Right renal pelvis (tissue), 4 donors: ENCODE data around the gene ABHD10. TPM values are rescaled to one million over a fixed set of nuclear protein-coding genes. Genes with fewer than 3 reads are reported as not detected.

Experiments used
- DNase-seq, 4 donors: peaks; one replicate each; pipeline ENCODE4 v3.0.0-alpha.2; 2013; ENCODE audit warnings: low read depth in 4 of 4, low spot score in 3 of 4, missing footprints in 1 of 4
- polyA plus RNA-seq, 4 donors: library from polyadenylated mRNA; unstranded; fragments of 120-200 nt; gene quantifications; one replicate each; pipeline ENCODE4 v1.2.1, GENCODE V29; 2013; ENCODE audit not compliant: insufficient read length in 4 of 4

ABHD10 gene
- polyA plus RNA-seq, 4 donors, result 47.0 to 56.2 (median 53.1) TPM

- no peak for DNase-seq
Observed at GRCh38 chr3:111999484-112000324, 20.9 kb downstream of the ABHD10 start.

DNA sequence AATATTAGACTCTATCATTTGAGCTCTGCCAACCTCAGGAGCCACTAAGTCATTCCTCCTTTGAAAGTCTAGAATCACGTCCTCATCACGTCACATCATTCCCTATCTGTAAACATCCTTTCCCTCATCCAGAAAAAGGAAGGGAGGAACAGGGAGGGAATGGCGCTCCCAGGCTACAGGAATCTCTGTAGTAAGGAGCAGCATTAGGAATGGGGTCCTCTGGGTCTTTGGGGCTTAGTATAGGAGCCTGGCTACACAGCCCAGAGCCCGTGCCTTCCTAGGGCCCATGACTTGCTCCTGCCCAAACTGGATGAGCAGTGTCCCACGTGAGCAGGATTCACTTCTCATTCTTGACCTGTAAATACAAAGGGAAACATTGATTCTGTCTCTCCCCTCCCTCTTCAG is 21.5 kb downstream of the ABHD10 start:
- DNase-seq, result no peak

- DNase-seq, result no peak
Observed at GRCh38 chr3:112000966-112001365, 22.1 kb downstream of the ABHD10 start.

GRCh38 chr3:112001526-112001925 is 22.7 kb downstream of the ABHD10 start:
- no peak for DNase-seq

- DNase-seq, result no peak
Observed at GRCh38 chr3:112002096-112002971, 23.5 kb downstream of the ABHD10 start.

DNA sequence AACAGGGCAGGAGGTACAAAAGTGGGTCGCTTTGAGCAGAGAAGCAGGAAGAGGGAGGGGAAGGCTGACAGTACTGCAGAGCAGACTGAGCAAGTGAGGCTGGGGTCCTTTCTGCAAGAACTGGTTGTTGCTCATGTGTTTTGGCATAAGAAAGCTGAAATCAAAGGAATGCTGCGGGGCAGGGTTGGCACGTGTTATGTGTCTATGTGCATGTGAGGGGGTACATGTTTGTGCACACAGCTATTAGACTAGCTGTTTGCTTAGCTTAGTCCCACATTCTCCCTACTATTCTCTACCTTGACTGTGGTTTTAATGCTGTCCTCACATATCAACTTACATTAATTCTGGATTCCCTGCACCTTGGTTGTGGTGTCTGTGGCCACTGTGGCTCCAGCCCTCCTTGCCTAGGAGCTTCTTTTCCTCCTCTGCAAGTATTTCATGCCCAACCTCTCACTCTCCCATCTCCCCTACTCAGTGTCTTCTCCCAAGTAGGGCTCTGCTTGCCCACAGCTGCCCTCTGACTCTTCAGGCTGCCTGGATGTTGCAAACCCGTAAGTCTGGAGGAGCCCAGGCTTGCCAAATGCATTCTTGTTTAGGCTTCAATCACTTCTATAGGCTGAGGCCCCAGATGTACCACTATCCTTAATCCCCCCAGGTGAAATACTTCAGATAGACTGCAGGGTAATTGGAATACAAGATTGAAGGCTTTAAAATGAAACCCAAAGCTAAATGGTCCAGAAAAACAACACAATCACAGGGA is 24.7 kb downstream of the ABHD10 start:
- no peak for DNase-seq

DNA sequence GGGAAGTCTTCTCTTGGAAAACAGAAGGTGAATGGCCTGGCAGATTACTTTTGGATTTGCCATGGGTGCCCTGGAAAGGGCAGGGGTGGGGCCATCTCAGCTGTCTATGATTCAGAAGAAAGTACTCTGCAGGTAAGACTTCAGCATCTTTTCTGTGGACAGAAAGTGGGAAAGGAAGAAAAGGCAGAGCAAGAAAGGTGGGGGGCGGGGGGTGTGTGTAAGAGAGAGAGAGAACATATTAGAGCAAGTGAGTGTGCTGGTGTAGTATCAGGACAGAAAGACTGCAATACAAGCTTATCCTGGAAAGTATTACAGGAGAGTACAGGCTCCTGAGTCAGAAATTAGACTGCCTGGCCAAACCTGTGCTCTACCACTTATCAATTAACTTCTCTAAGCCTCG is 25.4 kb downstream of the ABHD10 start:
- DNase-seq, result no peak

GRCh38 chr3:112004669-112005068 is 25.8 kb downstream of the ABHD10 start:
- no peak for DNase-seq

GRCh38 chr3:112005091-112005672 is 26.4 kb downstream of the ABHD10 start:
- no peak for DNase-seq

DNA sequence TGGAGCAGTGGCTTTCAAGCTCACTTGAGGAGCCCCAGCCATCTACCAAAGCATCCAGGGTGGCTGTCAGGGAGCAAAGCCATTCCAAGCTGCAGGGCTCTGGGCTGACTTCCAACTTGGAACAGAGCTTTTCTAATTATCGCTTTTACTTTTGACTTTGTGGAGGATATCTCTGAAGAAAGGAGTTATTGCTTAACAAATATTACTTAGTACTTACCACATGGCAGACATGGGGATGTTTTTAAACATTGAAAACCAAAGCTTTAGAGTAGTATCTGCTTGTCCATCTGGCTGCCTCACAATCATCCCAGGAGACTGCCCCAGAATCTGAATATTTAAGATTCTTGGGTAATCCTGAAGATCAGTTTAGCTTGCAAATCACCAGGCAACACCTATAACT is 28.8 kb downstream of the ABHD10 start:
- DNase-seq, result no peak

DNA sequence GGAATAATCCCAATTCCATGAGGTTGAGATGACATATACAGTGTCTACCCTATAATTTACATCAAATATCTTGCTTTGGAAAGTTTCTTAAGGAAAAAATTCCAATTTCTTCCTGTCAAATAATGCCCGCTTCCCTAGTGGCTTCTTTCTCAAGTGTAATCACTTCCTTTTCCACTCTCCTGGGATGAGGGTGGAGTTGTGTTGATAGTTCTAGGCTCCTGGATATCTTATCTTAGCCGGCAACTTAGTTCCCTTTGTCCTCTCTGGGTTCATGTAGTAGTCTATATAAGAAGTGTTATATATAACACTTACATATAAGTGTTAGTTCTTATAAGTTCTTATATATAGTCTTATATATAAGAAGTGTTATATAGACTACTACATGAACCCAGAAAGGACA is 30.8 kb downstream of the ABHD10 start:
- DNase-seq, result no peak

DNA sequence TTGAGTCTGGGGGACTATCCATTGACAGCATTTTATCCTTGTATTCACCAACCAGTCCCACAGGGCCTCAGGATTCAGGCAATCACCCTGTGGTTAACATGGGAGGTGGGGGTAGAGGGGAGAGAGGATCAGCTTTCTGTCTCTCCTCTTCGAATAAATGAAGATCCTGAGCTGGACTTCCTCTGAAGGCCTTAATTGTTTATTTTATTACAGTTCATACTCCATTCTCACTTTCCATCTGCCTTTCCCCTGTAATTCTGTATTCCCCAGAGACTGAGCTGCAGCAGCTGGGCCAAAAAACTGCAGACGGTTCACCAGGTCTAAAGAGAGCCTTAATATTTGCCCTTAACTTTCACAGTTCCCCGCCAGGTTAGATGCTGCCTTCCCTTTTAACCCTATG is 31.8 kb downstream of the ABHD10 start:
- no peak for DNase-seq

GRCh38 chr3:112011376-112011940 is 32.6 kb downstream of the ABHD10 start:
- DNase-seq, result no peak

GRCh38 chr3:112012205-112012992 is 33.6 kb downstream of the ABHD10 start:
- DNase-seq, result no peak

DNA sequence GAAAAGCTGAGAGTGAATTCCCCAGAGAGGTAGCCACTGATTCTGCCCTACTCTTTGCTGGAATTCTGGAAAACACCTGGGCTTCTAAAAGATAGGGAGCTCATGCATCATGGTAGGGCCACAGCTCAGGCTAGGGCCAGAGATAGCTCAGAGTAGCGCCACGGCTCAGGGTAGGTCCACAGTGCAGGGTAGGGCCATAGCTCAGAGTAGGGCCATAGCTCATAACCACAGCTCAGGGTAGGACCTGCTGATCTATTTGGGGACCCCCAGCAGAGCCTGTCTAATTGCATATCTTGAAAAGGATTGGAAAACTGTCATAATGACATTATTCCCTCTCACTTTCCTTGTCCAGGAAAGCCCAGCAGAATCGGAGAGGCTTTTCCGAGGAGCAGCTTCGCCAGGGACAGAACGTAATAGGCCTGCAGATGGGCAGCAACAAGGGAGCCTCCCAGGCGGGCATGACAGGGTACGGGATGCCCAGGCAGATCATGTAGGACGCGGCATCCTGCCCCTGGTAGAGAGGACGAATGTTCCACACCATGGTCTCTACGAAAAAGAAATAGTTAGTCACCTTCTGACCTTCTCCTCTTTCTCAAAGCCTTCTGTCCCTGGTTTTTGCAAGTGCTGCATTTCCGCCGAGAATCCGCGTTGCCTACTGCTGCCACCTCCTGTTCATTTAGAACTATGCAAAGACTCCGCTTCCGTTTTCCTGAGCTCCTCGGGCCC is 34.4 kb downstream of the ABHD10 start:
- peak in 3 of 4 donors; percentile 48 to 69 (median 49) for DNase-seq

GRCh38 chr3:112013784-112014143 is 34.9 kb downstream of the ABHD10 start:
- no peak for DNase-seq

DNA sequence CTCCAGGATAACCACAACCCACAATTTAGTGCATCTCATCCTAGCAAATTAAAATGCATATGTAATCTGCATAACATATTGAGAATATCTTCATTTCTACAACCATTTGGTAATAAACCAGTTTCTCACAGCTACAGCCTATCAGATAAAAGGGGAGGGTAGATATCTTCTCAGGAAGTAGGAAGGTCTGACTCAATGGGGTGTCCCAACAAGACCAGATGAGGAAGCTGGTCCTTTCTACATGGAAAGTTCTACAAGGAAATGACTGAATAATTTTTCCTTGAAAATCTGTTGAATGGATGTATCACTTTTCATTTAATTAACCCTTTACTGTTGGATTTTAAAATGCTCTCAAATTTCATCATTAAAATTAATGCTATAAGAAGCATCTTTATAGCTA is 38.3 kb downstream of the ABHD10 start:
- no peak for DNase-seq

DNA sequence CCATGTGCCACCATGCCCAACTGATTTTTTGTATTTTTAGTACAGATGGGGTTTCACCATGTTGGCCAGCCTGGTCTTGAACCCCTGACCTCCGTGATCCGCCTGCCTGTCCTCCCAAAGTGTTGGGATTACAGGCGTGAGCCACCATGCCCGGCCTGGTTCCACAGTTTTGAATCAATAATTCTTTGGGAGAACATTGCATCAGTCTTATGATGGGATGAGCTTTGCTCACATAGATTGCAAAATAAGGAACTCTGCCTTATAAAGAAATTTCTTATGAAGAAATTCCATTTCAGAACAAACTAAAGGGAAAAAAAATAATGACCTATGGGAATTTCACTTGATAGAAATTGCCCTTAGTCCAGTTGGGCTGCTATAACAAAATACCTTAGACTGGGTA is 39.9 kb downstream of the ABHD10 start:
- DNase-seq, result no peak

DNA sequence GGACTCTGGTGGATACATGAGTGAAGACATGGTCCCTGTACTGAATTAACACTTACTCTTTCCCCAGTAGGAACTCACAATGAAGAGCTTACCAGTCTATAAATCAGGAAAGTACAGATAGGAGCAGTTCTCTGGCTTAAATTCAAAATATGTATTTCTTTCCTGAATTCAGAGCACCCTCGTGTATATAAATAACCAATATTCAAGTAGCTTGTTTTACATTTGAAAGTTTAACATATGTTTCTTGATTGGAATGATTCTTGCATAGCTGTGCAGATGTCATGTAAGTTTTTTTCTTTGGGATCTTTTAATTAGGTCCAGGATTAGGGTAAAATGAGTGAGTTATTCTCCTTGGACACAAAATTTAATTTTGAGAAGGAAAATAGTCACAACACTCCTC is 40.9 kb downstream of the ABHD10 start:
- DNase-seq, result no peak
